Measurements from ENCODE around the gene CLDN11.
A peak's percentile ranks its signal among the peaks of the same experiment; 100 is the strongest.

Gene CLDN11

DNA sequence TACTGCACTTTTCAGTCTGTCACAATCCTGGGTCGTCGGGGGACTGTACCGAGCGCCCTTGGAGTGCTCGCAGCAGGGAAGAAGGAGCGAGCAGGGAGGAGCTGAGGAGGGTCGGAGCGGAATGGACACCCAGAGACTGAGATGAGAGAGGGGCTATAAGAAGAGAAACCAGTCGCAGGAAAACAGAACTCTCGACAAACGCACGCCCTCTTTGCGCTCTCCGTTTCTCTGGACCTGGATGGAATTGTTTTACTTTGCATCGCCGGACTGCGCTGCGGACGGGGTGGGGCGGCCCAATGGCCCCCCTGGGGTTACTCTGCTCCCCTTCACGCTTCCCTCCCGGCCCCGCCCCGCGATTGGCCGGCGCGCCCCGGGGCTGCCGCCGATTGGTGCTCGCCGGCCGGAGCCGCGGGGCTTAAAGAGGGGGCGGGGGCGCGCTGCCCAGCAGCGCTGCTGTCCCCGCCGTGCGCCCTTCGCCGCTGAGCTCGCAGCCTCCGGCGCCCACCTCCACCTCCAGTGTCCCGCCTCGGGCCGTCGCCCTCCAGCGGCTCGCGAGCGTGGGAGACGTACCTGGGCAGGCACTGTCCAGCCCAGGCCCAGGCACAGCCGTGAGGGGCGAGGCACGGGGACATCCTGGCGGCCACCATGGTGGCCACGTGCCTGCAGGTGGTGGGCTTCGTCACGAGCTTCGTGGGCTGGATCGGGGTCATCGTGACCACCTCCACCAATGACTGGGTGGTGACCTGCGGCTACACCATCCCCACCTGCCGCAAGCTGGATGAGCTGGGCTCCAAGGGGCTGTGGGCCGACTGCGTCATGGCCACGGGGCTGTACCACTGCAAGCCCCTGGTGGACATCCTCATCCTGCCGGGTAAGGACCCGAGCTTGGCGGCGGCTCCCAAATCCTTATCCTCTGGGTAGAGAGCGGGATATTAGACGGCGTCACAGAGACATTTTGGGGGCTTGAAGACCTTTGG, at the start of gene CLDN11:
TSS of gene CLDN11 (plus strand) at position 447 of the 977 bp plus-strand sequence. CDS start at position 646, 199 bp downstream.
- peak within 1 kb of the TSS; percentile 10 for H3K27ac ChIP-seq
- DNase-seq (ENCODE audit: low read depth, low spot score), result no peak

DNA sequence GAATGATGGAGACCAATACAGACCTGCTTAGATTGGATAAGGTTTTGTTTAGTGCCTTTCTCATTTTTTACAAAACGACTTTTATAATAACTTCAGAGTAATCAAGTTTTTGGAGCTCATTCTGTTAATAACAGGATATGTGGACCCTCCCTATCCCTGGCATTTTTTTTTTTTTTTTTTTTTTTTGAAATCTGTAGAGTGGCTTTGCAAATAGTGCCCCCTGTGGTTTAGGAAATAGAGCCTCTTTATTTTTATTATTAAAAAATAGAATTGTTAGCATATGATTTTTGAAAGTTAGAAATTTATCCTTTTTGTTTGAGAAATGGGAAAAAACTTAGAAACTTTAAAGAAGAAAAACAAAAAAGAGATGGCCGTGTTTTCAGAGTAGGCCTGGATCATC, 49.7 kb upstream of the CLDN11 start:
- no peak for DNase-seq (ENCODE audit: low read depth, low spot score)
- no peak overlapping the region for H3K27ac ChIP-seq

DNA sequence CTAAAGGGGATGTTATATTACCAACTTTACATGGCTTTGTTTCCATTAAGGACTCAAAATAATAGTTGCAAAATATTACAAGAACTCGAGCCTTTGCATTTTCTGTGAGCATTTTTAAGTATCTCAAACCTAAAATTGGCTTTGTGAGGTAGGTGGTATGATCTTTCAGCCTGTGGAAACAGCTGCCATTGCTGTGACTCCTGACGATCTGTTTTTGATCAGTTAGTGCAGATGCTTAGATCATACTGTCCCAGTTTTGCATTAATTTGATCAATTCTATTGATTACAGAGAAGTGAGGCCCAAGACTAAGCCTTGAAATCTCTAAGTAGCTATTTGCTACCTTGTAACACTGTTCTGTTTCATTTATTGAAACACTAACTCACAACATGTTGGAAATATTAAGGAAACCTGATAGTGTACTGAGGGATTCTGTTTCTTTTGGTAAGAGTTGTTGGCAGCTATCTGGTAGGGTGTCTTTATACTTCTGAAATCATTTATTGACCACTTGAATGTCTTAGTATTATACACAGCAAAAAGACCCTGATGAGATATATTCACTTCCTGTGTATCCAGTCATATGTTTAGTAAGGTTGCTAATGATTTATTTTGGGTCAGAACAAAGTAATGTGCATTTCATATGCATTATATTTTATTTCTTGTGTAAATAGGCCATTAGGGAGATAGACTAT, 46.3 kb upstream of the CLDN11 start:
- H3K27ac ChIP-seq, result no peak overlapping the region
- DNase-seq (ENCODE audit: low read depth, low spot score), result no peak

DNA sequence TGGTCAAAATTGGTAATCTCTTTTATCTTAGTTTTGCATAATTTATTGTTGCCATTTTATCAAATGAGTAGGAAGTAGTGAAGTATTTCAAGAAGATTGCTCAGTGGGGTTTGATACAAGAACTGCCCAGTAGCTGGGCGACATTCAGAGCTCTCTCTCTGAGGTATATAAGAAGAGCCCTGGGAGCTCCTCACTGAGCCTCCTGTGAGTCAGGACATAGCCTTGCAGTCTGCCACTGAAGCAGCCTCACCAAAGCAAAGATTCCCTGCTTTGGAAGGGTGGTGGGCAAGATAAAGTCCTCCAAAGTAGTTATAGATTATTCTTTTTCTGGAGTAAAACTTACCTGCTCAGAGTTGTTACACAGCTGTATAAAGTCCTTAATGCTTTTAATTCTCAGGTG, 35.1 kb upstream of the CLDN11 start:
- DNase-seq (ENCODE audit: low read depth, low spot score), result no peak
- no peak overlapping the region for H3K27ac ChIP-seq

DNA sequence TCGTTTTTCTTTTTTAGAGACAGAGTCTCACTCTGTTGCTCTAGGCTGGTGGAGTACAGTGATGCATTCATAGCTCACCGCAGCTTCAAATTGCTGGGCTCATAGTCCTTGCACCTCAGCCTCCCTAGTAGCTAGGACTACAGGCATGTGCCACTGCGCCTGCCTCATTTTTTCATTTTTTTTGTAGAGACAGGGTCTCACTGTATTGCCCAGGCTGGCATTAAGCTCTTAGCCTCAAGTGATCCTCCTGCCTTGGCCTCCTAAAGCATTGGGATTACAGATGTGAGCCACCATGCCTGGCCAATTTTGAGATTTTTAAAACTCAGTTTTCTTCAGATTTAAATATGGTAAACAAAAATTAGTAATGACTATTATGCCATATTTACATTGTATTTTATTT, 32.2 kb upstream of the CLDN11 start:
- DNase-seq (ENCODE audit: low read depth, low spot score), result no peak
- H3K27ac ChIP-seq, result no peak overlapping the region

DNA sequence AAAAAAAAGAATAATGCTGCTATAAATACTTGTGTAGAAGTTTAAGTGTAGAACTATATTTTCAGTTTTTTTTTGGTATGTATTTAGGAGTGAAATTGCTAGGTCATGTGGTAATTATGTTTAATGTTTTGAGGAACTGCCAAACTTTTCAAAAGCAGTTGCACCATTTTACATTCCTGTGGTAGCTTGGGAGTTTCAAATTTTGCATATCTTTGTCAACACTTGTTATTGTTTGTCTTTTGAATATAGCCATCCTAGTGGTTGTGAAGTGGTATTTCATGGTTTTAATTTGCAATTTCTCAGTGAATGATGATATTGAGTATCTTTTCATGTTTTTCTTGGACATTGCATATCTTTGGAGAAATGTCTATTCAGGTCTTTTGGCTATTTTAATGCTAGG, 30.7 kb upstream of the CLDN11 start:
- DNase-seq (ENCODE audit: low read depth, low spot score), result no peak
- no peak overlapping the region for H3K27ac ChIP-seq

DNA sequence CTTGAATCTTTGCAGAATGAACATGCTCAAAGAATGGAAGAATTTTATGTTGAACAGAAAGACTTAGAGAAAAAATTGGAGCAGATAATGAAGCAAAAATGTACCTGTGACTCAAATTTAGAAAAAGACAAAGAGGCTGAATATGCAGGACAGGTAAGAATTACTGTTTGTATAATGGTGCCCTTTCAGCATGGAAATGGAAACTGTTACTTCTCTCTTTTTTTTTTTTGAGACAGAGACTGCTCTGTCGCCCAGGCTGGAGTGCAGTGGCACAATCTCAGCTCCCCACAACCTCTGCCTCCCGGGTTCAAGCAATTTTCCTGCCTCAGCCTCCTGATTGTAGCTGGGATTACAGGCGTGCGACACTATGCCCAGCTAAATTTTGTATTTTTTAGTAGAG, 27.6 kb upstream of the CLDN11 start:
- no peak for DNase-seq (ENCODE audit: low read depth, low spot score)

DNA sequence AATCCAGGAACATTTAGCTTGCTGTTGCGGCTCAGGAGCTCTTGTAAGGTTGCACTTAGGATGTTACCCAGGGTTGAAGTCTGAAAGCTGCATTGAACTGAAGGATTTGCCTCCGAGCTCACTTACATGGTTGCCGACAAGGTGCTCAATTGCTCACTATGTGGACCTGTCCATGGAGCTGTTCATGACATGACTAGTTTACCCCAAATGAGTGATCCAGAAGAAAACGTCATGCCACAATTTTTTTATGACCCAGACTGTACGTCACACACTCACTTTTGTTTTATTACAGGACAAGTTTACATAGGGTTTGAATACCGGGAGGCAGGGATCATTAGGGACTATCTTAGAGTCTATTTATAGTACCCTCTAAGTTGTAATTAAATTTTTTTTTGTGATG, 21.0 kb upstream of the CLDN11 start:
- DNase-seq (ENCODE audit: low read depth, low spot score), result no peak
- no peak overlapping the region for H3K27ac ChIP-seq

More for the DNA sequence above, 27.6 kb upstream of the CLDN11 start:
- no peak overlapping the region for H3K27ac ChIP-seq

DNA sequence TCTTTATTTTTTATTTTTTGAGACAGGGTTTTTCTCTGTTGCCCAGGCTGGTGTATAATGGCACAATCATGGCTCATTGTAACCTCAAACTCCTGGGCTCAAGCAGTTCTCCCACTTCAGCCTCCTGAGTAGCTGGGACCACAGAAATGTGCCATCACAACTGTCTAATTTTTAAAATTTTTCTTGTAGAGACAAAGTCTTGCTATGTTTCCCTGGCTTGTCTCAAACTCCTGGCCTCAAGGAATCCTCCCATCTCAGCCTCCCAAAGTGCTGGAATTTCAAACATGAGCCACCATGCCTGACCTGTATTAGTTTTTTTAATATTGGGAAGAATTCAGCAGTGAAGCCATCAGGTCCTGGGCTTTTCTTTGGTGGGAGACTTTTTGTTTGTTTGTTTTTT, 13.6 kb upstream of the CLDN11 start:
- no peak overlapping the region for H3K27ac ChIP-seq
- no peak for DNase-seq (ENCODE audit: low read depth, low spot score)

DNA sequence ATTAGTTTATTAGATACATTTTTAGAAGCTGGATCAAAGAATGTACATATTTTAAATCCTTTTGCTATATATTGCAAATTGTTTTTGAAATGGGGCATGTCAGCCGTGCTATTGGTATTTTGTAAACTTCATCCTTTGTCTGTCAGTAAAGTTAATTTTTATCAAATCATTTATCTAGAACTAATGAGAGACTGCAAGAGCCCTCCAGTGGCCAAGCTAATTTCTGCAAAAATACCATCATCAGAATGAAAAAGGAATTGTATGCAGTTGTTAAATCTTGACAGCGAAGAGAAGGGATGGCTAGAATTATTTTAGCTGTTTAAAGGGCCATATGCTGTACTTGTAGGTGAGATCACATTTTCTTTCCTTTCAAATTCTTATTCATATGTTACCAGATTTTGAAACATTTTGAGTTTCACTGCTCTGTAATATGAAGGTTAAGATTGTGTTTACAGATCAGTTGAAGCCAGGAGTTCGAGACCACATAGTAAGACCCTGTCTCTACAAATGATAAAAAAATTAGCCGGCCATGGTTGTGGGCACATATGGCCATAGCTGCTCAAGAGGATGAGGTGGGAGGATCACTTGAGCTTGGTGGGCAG, 8.1 kb upstream of the CLDN11 start:
- no peak overlapping the region for H3K27ac ChIP-seq
- DNase-seq (ENCODE audit: low read depth, low spot score), result no peak

DNA sequence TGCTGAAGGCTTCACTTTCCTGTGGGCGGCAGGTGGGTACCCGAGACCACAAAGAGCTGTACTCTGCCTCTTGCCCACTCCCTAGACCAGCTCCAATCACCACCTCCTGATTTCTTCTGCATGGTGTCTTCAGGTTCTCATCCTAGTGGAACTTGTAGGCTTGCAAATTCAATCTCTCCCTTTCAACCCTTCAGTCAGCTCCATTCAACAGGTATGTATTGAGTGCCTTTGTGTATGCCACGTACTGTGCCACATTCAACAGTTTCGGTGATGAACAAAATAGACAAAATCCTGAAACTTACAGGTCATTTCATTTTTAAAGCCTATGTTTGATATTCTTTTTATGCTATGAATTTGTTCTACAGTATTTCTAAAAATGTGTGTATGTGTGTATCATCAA, 5.4 kb upstream of the CLDN11 start:
- H3K27ac ChIP-seq, result no peak overlapping the region
- DNase-seq (ENCODE audit: low read depth, low spot score), result no peak

DNA sequence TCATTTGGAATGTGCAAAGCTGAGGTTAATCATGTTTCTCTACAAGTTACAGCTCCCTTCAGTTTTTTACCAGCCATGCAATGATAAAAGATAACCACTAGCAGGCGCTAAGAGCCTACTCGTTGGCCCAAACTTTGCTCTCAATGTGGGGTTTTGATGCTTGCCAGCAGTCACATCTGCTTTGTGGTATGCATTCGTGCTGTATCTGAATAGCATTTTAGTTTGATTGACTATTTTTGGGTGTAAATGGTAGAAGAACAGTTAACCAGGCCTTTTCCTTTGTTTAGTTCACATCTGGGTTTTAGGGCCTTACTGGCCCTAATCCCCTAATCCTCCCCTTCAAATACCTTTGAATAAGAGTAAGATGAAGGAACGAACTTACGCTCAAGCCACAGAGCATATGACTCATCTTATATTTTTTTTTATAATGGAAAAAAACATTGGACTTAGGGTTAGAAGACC, 4.4 kb upstream of the CLDN11 start:
- H3K27ac ChIP-seq, result no peak overlapping the region
- DNase-seq (ENCODE audit: low read depth, low spot score), result no peak

DNA sequence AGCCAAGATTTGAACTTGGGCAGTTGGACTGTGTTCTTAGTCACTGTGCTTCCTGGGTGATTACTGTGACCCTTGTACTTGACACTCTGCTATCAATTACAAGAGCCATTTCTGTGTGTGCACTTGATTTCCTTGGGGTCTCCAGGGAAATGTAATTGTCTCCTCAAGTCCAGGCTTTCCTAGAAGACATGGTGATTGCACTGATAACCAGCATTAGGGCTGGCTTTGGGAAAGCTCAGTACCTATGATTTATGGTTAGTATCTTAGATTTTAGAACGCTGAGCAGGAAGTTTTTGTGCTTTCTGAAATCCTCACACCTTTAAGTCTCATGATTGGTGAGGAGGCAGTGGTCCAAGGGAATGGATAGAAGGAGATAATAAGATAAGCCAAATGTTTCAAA, 1.6 kb upstream of the CLDN11 start:
- DNase-seq (ENCODE audit: low read depth, low spot score), result no peak
- H3K27ac ChIP-seq, result no peak overlapping the region

DNA sequence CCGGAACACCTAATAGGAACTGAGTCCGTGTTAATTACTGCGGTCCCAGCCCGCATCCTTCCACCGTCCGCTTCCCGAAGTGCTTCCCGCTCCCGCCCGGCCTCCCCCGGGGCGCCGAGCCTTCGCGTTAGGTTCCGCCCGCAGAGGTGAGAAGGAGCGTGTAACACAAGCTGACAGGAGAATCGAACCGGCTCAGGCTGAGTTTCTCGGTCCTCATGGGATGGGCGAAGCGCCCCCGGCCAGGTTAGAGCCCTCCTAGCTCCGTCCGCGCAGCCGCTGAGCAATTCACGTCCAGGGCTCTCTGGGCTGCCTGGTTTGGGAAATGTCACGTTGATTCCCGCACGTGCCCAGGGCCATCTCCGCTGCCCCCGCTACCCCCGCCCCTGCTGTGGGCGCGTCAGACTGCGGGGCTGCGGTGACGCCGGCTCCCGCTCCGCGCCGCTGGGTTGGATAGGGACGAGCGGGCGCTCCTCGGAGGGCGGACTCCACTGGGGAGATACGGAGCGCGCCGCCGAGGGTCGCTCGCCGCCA, 954 bp downstream of the CLDN11 start:
- peak overlapping the region; percentile 10 for H3K27ac ChIP-seq
- DNase-seq (ENCODE audit: low read depth, low spot score), result no peak

DNA sequence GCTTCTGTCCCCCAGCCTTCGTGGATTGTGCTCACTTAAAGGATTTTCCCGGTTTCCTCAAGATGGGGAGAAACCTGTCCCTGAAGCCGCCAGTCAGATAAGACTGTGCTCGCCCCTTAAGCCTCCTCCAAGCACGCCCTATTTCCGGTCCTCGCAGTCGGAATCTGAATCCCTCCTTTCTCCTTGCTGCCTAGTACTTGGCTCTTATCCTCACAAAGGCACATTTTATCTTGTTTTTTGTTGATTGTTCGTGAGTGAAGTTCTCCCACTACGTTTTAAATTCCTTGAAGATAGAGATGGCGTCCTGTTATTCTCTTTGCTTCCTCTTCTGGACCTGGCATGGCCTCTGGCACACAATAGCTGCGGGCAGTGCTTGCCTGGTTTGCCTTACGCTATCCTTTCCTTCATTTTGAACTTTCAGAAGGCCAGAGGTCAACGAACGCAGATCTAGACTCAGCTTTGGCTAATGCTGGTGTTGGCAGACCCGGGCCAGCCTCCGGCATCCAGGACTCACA, 1.7 kb downstream of the CLDN11 start:
- DNase-seq (ENCODE audit: low read depth, low spot score), result no peak
- H3K27ac ChIP-seq, result peak overlapping the region; percentile 10

DNA sequence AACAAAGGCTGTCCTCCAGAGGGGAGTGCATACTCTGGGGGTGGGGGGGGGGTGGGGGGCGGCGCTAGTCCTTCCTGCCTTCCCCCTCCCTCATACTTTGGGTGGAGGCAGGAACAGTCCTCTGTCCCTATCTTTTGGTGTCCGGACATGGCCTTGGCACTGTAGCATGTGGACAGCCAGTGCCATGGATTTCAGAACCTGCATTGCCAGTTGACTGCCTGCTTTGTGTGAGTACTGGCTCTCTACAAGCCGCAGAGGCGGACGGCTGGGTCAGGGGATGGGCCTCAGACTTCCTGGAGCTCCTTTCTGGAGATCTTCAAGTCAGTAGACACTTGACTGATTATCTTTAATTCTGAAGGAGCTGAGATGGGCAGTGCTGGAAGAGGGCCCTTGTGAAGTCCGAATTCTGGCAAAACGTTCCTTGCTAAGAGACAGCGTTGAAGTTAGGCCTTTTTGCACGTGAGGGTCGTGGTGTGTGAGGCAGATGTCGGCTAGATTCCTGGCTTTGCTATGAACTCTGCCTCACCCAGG, 2.5 kb downstream of the CLDN11 start:
- DNase-seq (ENCODE audit: low read depth, low spot score), result no peak
- H3K27ac ChIP-seq, result peak overlapping the region; percentile 10

DNA sequence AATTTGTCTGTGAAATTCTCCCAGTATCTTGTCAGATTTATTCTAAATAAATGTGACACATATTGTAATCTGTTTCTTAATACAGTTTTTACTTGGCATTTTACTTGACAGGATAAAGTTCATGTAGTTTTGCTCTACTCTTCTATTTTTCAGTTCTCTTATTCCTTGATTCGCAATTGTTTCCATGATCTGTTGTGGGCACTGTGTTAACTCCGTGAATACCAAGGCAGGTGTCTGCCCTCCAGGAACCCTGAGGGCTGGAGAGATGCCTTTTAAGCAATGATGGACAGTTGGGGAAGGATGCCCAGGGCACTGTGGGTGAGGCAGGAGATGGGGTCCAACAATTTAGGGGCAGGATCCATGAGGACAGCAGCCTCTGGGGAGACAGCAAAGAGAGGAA, 3.1 kb downstream of the CLDN11 start:
- H3K27ac ChIP-seq, result no peak overlapping the region
- no peak for DNase-seq (ENCODE audit: low read depth, low spot score)

DNA sequence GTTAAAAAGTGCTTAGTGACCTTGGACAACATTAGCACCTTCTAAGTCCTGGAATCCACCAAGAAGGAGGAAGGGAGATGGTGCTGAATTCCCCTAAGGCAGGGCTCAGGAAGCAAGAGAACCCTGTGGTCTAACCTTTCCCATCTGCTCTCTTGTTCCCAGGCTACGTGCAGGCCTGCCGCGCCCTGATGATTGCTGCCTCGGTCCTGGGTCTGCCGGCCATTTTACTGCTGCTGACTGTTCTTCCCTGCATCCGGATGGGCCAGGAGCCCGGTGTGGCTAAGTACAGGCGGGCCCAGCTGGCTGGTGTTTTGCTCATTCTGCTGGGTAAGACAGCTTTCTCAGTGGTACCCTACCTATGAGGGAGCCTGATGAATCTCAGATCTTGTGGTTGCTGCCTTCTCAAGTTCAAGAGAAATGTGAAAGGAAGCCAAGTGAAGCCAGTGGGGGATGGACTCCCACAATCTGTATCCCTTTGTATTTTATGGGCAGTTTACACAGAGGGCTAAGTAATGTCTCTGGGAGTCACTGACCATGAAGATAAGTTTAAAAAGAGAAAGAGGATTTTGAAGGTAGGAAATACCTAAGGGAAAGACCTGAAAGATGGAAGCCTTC, 4.4 kb downstream of the CLDN11 start:
- H3K27ac ChIP-seq, result no peak overlapping the region
- DNase-seq (ENCODE audit: low read depth, low spot score), result no peak

DNA sequence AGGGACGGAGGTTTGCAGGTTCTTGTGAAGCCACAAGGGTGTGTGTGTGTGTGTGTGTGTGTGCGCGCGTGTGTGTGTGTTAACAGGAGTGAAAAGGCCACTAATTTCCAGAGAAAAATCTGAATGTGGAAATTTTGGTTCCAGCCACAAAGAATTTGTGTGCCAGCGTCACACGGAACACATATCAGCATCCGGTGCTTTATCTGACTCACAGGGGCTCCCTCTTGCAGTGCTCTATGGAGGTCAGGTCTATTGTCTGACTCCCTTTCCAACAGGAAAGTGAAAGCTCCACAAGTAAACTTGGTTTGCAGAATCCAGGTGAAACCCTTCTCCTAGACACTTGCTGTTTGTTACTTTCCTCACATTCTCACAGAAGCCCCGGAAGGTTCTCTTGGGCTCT, 6.2 kb downstream of the CLDN11 start:
- no peak overlapping the region for H3K27ac ChIP-seq
- DNase-seq (ENCODE audit: low read depth, low spot score), result no peak

Data from epithelial cell of prostate (primary cell).